C4-2B (cell line): ENCODE measurements around the gene SRCAP.

Experiments
- ZFX ChIP-seq: fragments of 450-650 bp; IDR thresholded peaks from 2 replicates; pipeline ENCODE4 v1.6.1; 2017
- TF ChIP-seq, protein P1 (sequence below): fragments of 450-650 bp; conservative IDR thresholded peaks from 2 replicates; pipeline ENCODE4 v1.5.1; 2017; ENCODE audit warnings: mild to moderate bottlenecking

DNA sequence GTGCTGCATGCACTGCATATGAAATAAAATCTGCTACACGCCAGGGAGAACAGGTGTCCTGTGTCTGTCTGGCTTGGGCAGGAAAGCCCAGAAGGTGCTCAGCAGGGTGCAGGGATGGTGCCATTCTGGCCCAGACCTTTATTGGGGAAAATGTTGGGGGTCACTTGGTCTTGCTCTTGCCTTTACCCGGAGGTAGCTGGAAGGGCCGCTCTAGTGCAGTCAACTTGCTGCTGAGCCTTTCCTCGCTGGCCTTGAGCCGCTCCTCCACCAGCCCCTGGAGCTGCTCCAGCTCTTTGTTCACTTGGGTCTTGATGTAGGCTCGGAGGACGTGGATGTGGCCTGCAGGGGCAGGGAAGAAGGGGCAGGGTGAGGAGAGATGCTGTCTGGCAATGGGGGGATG is 58.3 kb downstream of the SRCAP start:
- TF ChIP-seq ZFX, result no peak
- TF ChIP-seq, protein P1, sequence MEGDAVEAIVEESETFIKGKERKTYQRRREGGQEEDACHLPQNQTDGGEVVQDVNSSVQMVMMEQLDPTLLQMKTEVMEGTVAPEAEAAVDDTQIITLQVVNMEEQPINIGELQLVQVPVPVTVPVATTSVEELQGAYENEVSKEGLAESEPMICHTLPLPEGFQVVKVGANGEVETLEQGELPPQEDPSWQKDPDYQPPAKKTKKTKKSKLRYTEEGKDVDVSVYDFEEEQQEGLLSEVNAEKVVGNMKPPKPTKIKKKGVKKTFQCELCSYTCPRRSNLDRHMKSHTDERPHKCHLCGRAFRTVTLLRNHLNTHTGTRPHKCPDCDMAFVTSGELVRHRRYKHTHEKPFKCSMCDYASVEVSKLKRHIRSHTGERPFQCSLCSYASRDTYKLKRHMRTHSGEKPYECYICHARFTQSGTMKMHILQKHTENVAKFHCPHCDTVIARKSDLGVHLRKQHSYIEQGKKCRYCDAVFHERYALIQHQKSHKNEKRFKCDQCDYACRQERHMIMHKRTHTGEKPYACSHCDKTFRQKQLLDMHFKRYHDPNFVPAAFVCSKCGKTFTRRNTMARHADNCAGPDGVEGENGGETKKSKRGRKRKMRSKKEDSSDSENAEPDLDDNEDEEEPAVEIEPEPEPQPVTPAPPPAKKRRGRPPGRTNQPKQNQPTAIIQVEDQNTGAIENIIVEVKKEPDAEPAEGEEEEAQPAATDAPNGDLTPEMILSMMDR, result no peak
